ENCODE measurements around the gene CHST3. TPM values are rescaled to one million over a fixed set of nuclear protein-coding genes. Genes with fewer than 3 reads are reported as not detected.

Gene CHST3
- total RNA-seq, 1 donor from 2014 or later: not detected

GRCh38 chr10:71989661-71990454 is 25.7 kb downstream of the CHST3 start:
- Mint-ChIP-seq H3K27ac (no peak overlapping the region), H3K4me1 (peaks cover 11% of the 10 kb centered on the region), H3K9me3 (peaks cover 2% of the 10 kb centered on the region), H3K27me3 (peaks cover 5% of the 10 kb centered on the region), H3K36me3 (ENCODE audit: low read depth) (no peaks in the 10 kb centered on the region), H3K4me3 (no peak overlapping the region)
- no peak for TF ChIP-seq CTCF (IDR thresholded peaks at IDR 0.05)
- CTCF ChIA-PET: no interaction called here
- POLR2A ChIA-PET: no interaction called here
- ATAC-seq (ENCODE audit: low read depth): no peak
- DNase-seq: no peak
- intact Hi-C loops (cut with micrococcal nuclease): no loop called here

GRCh38 chr10:71990706-71991269 is 26.6 kb downstream of the CHST3 start:
- H3K27ac Mint-ChIP-seq: no peak overlapping the region
- peaks cover 2% of the 10 kb centered on the region for H3K4me1 Mint-ChIP-seq
- H3K27me3 Mint-ChIP-seq: peaks cover 5% of the 10 kb centered on the region
- peaks cover 2% of the 10 kb centered on the region for H3K9me3 Mint-ChIP-seq
- intact Hi-C loops (cut with micrococcal nuclease): no loop called here
- CTCF ChIA-PET: no interaction called here
- DNase-seq (no peak), ATAC-seq (ENCODE audit: low read depth) (no peak)
- TF ChIP-seq CTCF (IDR thresholded peaks at IDR 0.05): no peak
- H3K4me3 Mint-ChIP-seq: no peak overlapping the region
- POLR2A ChIA-PET: no interaction called here
- no peaks in the 10 kb centered on the region for H3K36me3 Mint-ChIP-seq (ENCODE audit: low read depth)

- no peaks in the 10 kb centered on the region for H3K36me3 Mint-ChIP-seq (ENCODE audit: low read depth)
- POLR2A ChIA-PET: no interaction called here
These were observed 31.3 kb downstream of the CHST3 start for GRCh38 chr10:71995449-71995848.

GRCh38 chr10:71995887-71996575 is 31.8 kb downstream of the CHST3 start:
- H3K4me1 Mint-ChIP-seq: peaks cover 21% of the 10 kb centered on the region
- H3K9me3 Mint-ChIP-seq: peaks cover 2% of the 10 kb centered on the region
- peaks cover 6% of the 10 kb centered on the region for H3K27me3 Mint-ChIP-seq
- POLR2A ChIA-PET: no interaction called here
- intact Hi-C loops (cut with micrococcal nuclease): no loop called here
- ATAC-seq (ENCODE audit: low read depth) (no peak), DNase-seq (no peak)
- H3K36me3 Mint-ChIP-seq (ENCODE audit: low read depth): no peaks in the 10 kb centered on the region
- TF ChIP-seq CTCF (IDR thresholded peaks at IDR 0.05): no peak
- H3K4me3 Mint-ChIP-seq: no peak overlapping the region
- CTCF ChIA-PET: no interaction called here
- no peak overlapping the region for H3K27ac Mint-ChIP-seq

More at GRCh38 chr10:71995449-71995848, 31.3 kb downstream of the CHST3 start:
- intact Hi-C loops (cut with micrococcal nuclease): no loop called here
- H3K4me1 Mint-ChIP-seq: peaks cover 19% of the 10 kb centered on the region
- DNase-seq (no peak), ATAC-seq (ENCODE audit: low read depth) (no peak)
- H3K4me3 Mint-ChIP-seq: no peak overlapping the region
- no peak overlapping the region for H3K27ac Mint-ChIP-seq
- peaks cover 2% of the 10 kb centered on the region for H3K9me3 Mint-ChIP-seq
- no peak for TF ChIP-seq CTCF (IDR thresholded peaks at IDR 0.05)
- CTCF ChIA-PET: no interaction called here
- peaks cover 7% of the 10 kb centered on the region for H3K27me3 Mint-ChIP-seq
